Duodenal mucosa (tissue), 2 donors: ENCODE data around the gene ANO2.

Source experiments
- H3K27ac ChIP-seq: one replicate; pipeline ENCODE4 v1.7.0; 2013; ENCODE audit warnings: low read depth, low read length
- H3K27me3 ChIP-seq, 2 donors: one replicate each; pipeline ENCODE4 v1.7.0; 2013; ENCODE audit warnings: low read length in 2 of 2, control low read depth in 1 of 2; ENCODE audit not compliant: insufficient read depth in 2 of 2, control insufficient read depth in 1 of 2
- H3K36me3 ChIP-seq, 2 donors: one replicate each; pipeline ENCODE4 v1.7.0; 2013; ENCODE audit warnings: low read length in 2 of 2, control low read depth in 1 of 2; ENCODE audit not compliant: insufficient read depth in 2 of 2, control insufficient read depth in 1 of 2
- H3K4me1 ChIP-seq, 2 donors: one replicate each; pipeline ENCODE4 v1.7.0; 2013; ENCODE audit warnings: low read length in 2 of 2, control low read depth in 1 of 2; ENCODE audit not compliant: insufficient read depth in 2 of 2, control insufficient read depth in 1 of 2
- H3K4me3 ChIP-seq, 2 donors: one replicate each; pipeline ENCODE4 v1.7.0; 2013; ENCODE audit warnings: low read length in 2 of 2, low read depth in 1 of 2
- H3K9ac ChIP-seq, 2 donors: one replicate each; pipeline ENCODE4 v1.7.0; 2013; ENCODE audit warnings: low read length in 2 of 2, low read depth in 1 of 2
- H3K9me3 ChIP-seq, 2 donors: one replicate each; pipeline ENCODE4 v1.7.0; 2013; ENCODE audit warnings: low read length in 2 of 2, control low read depth in 1 of 2; ENCODE audit not compliant: control insufficient read depth in 1 of 2

Gene ANO2

DNA sequence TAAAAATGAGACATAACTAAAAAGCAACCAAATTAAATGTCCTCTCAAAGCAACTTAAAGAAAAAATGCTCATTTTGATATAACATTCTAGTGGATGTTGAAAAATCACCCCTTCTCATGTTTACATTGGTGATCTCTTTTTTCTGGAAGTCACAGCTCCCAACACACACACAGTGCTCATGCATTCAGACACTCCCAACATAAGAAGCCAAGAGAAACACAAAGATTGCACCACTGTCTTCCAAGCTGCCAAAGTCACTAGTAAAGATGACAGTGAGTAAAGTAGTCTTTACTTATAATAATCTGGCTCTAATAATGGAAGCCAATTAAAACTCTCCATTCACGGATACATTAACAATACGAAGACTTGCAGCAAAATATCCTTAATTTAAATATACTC, 294.8 kb downstream of the ANO2 start:
- H3K4me3 ChIP-seq = no peak overlapping the region
- no peaks in the 10 kb centered on the region for H3K9me3 ChIP-seq
- H3K36me3 ChIP-seq = no peaks in the 10 kb centered on the region
- peaks cover 0 to 3% of the 10 kb centered on the region in 2 donors for H3K27me3 ChIP-seq
- peaks cover 31 to 33% of the 10 kb centered on the region in 2 donors for H3K4me1 ChIP-seq
- H3K9ac ChIP-seq = no peak overlapping the region
- H3K27ac ChIP-seq = no peak overlapping the region

DNA sequence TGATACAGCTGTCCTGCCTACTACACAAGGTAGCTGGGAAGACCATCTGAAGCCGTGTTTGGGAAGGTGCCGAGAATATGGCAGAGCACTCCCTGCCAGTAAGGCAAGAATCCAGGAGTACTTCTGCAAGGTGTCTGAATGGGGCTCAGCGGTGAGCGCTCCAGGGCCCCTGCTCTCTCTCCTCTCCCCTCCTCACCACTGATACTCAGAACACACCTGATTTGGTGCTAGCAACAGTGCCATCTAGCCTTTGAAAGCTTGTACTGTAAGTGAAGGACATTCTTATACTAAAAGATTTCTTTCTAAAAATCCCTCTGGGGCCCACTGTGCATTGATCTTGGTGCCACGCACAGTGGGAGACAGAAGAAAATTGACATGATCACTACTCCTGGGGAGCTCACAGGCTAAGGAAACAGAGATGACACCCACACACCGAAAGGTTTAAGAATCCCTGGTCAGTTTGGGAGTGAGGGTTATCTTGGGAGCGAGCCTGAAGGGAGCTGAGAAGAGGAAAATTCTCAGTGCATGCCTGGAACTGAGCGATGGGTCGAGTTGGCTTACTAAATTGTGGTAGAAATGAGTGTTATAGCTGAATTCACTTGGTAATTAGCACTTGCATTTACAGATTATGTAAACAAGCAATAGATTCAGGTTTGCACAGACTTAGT, 296.2 kb downstream of the ANO2 start:
- peaks cover 18 to 20% of the 10 kb centered on the region in 2 donors for H3K4me1 ChIP-seq
- H3K27ac ChIP-seq = no peak overlapping the region
- no peaks in the 10 kb centered on the region for H3K9me3 ChIP-seq
- peak overlapping the region; percentile 41 to 48 for H3K4me3 ChIP-seq
- H3K27me3 ChIP-seq = peaks cover 0 to 1% of the 10 kb centered on the region in 2 donors
- H3K36me3 ChIP-seq = no peaks in the 10 kb centered on the region
- H3K9ac ChIP-seq = no peak overlapping the region

DNA sequence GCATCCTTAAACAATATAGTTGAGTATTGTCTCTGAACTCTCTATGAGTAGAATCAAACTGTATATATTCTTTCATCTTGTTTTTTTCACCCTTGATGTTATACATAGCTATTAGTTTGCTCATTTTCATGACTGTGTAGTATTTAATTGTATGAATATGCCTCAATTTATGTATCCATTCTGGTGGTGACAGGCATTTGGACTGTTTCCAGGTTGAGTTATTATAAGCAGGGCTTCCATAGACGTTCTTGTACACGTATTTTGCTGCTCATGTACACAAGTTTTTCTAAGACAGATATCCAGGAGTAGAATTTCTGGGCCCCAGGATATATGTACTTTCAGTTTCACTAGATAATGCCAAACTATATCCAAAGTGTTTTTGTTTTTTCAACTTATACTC, 301.8 kb downstream of the ANO2 start:
- Histone ChIP-seq H3K9ac (no peak overlapping the region), H3K27me3 (no peaks in the 10 kb centered on the region), H3K36me3 (no peaks in the 10 kb centered on the region), H3K4me1 (peaks cover under 1 to 2% of the 10 kb centered on the region in 2 donors), H3K9me3 (no peaks in the 10 kb centered on the region), H3K27ac (no peak overlapping the region), H3K4me3 (no peak overlapping the region)

GRCh38 chr12:5637698-5638097, 307.4 kb downstream of the ANO2 start:
- Histone ChIP-seq H3K36me3 (no peaks in the 10 kb centered on the region), H3K9ac (no peak overlapping the region), H3K4me1 (peaks cover 10 to 12% of the 10 kb centered on the region in 2 donors), H3K4me3 (no peak overlapping the region), H3K27me3 (no peaks in the 10 kb centered on the region), H3K9me3 (no peaks in the 10 kb centered on the region), H3K27ac (no peak overlapping the region)

- Histone ChIP-seq H3K36me3 (no peaks in the 10 kb centered on the region), H3K27ac (no peak overlapping the region)
Measured at GRCh38 chr12:5636907-5637306, 308.2 kb downstream of the ANO2 start.

GRCh38 chr12:5633106-5633505, 312.0 kb downstream of the ANO2 start:
- no peak overlapping the region for H3K27ac ChIP-seq
- no peaks in the 10 kb centered on the region for H3K36me3 ChIP-seq
- no peak overlapping the region for H3K4me3 ChIP-seq
- no peak overlapping the region for H3K9ac ChIP-seq
- H3K4me1 ChIP-seq = peaks cover 20 to 29% of the 10 kb centered on the region in 2 donors
- H3K9me3 ChIP-seq = no peaks in the 10 kb centered on the region
- no peaks in the 10 kb centered on the region for H3K27me3 ChIP-seq

More at GRCh38 chr12:5636907-5637306, 308.2 kb downstream of the ANO2 start:
- no peak overlapping the region for H3K9ac ChIP-seq
- peaks cover 15 to 17% of the 10 kb centered on the region in 2 donors for H3K4me1 ChIP-seq
- no peaks in the 10 kb centered on the region for H3K27me3 ChIP-seq
- H3K4me3 ChIP-seq = no peak overlapping the region
- H3K9me3 ChIP-seq = no peaks in the 10 kb centered on the region

GRCh38 chr12:5632453-5632852, 312.6 kb downstream of the ANO2 start:
- Histone ChIP-seq H3K9ac (no peak overlapping the region), H3K27ac (no peak overlapping the region), H3K9me3 (no peaks in the 10 kb centered on the region), H3K36me3 (no peaks in the 10 kb centered on the region), H3K27me3 (no peaks in the 10 kb centered on the region), H3K4me3 (no peak overlapping the region), H3K4me1 (peaks cover 20 to 29% of the 10 kb centered on the region in 2 donors)

DNA sequence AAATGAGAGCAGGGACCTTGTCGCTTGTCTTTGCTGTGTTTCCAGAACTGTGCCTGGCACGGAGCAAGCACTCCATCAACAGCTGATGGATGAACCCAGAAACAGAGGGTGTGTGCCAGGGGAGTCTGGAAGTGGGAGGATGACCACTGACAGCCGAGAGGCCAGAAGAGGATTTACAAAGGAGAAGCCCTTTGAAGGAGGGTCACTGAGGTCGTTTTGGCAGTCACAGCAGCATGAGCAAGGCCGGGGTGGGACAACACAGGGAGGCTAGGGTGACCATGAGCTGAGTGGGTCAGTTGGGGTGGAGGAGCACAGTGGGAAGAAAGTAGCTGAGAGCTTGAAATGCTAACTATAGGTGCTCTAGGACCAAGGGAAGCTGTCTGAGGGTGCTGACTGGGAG, 313.6 kb downstream of the ANO2 start:
- Histone ChIP-seq H3K9ac (no peak overlapping the region), H3K27ac (no peak overlapping the region), H3K36me3 (no peaks in the 10 kb centered on the region), H3K4me1 (peaks cover 20 to 29% of the 10 kb centered on the region in 2 donors), H3K27me3 (no peaks in the 10 kb centered on the region), H3K4me3 (peak overlapping the region in 1 of 2 donors; percentile 5), H3K9me3 (no peaks in the 10 kb centered on the region)

GRCh38 chr12:5630726-5631125, 314.3 kb downstream of the ANO2 start:
- Histone ChIP-seq H3K9ac (no peak overlapping the region), H3K4me1 (peaks cover 20 to 29% of the 10 kb centered on the region in 2 donors), H3K9me3 (no peaks in the 10 kb centered on the region), H3K4me3 (no peak overlapping the region), H3K27me3 (no peaks in the 10 kb centered on the region), H3K27ac (no peak overlapping the region), H3K36me3 (no peaks in the 10 kb centered on the region)

DNA sequence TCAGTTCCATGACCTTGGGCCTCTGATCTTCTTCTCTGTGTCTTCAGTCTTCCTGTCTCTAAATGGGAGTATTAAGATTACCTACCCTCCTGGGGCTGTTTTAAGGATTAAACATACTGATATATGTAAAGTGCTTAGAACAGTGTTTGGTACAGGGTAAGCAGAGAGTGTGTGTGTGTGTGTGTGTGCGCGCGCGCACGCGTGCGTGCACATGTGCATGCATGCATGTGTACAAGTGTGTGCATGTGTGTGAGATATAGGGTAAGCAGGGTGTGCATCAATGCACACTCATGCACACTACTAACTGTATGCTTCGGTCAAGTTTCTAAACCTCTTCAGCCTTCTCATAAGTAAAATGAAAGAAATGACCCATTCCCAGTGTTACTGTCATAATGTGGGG, 316.6 kb downstream of the ANO2 start:
- H3K4me1 ChIP-seq = peaks cover 16 to 26% of the 10 kb centered on the region in 2 donors
- no peaks in the 10 kb centered on the region for H3K36me3 ChIP-seq
- no peak overlapping the region for H3K9ac ChIP-seq
- H3K4me3 ChIP-seq = no peak overlapping the region
- H3K27me3 ChIP-seq = no peaks in the 10 kb centered on the region
- no peak overlapping the region for H3K27ac ChIP-seq
- no peaks in the 10 kb centered on the region for H3K9me3 ChIP-seq
